ENCODE measurements around the gene TLNRD1. TPM values are rescaled to one million over a fixed set of nuclear protein-coding genes. Genes with fewer than 3 reads are reported as not detected.

The TLNRD1 gene
- total RNA-seq, 1 experiment from 2014 or later = 19.3 TPM

- H3K4me1 ChIP-seq (ENCODE audit: insufficient read depth, low read length) = no peaks in the 10 kb centered on the region; the same call in 1 of the 2 replicates
- TF ChIP-seq, protein P1, sequence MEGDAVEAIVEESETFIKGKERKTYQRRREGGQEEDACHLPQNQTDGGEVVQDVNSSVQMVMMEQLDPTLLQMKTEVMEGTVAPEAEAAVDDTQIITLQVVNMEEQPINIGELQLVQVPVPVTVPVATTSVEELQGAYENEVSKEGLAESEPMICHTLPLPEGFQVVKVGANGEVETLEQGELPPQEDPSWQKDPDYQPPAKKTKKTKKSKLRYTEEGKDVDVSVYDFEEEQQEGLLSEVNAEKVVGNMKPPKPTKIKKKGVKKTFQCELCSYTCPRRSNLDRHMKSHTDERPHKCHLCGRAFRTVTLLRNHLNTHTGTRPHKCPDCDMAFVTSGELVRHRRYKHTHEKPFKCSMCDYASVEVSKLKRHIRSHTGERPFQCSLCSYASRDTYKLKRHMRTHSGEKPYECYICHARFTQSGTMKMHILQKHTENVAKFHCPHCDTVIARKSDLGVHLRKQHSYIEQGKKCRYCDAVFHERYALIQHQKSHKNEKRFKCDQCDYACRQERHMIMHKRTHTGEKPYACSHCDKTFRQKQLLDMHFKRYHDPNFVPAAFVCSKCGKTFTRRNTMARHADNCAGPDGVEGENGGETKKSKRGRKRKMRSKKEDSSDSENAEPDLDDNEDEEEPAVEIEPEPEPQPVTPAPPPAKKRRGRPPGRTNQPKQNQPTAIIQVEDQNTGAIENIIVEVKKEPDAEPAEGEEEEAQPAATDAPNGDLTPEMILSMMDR (conservative IDR thresholded peaks at IDR 0.05) = no peak
- H2BK5ac ChIP-seq (ENCODE audit: insufficient read length, low read length) = no peak overlapping the region
- Mint-ChIP-seq H3K27ac (no peak overlapping the region), H3K4me3 (no peak overlapping the region), H3K9me3 (no peaks in the 10 kb centered on the region), H3K27me3 (ENCODE audit: low read depth) (no peaks in the 10 kb centered on the region; the same call in 1 of the 2 replicates), H3K4me1 (peaks cover 9 to 15% of the 10 kb centered on the region in 2 experiments), H3K36me3 (ENCODE audit: insufficient read depth in 1 of 3, low read depth in 3 of 3) (no peaks in the 10 kb centered on the region)
- no peak overlapping the region for H3K27ac ChIP-seq (ENCODE audit: insufficient read length, low read depth, low read length)
- no peaks in the 10 kb centered on the region for H3K27me3 ChIP-seq (ENCODE audit: insufficient read depth, low read length)
- H2BK20ac ChIP-seq (ENCODE audit: low read depth, low read length, poor library complexity, severe bottlenecking) = no peak overlapping the region
- no peak overlapping the region for H2AK5ac ChIP-seq (ENCODE audit: insufficient read length, low read length)
- no peaks in the 10 kb centered on the region for H3K79me1 ChIP-seq (ENCODE audit: insufficient read depth, low read depth, low read length, poor library complexity, severe bottlenecking)
- no peak overlapping the region for H2BK15ac ChIP-seq (ENCODE audit: low read depth, low read length)
- H2BK120ac ChIP-seq (ENCODE audit: low read depth, low read length, poor library complexity, severe bottlenecking) = no peak overlapping the region
- H3K14ac ChIP-seq (ENCODE audit: insufficient read depth, low read length) = no peak overlapping the region
- H2BK12ac ChIP-seq (ENCODE audit: insufficient read length, low read depth, low read length) = no peak overlapping the region
- no peak overlapping the region for H3K18ac ChIP-seq (ENCODE audit: insufficient read length, low read depth, low read length)
- H3K79me2 ChIP-seq (ENCODE audit: insufficient read depth, low read length) = no peaks in the 10 kb centered on the region; the same call in 1 of the 2 replicates
- H3K9ac ChIP-seq (ENCODE audit: extremely low read depth, insufficient read length, low read length) = no peak overlapping the region
- no peak overlapping the region for H3K4me2 ChIP-seq (ENCODE audit: insufficient read depth, insufficient read length, low read length)
- no peaks in the 10 kb centered on the region for H3K9me3 ChIP-seq (ENCODE audit: control insufficient read depth, low read depth, low read length)
- no peak overlapping the region for H3K4ac ChIP-seq (ENCODE audit: low read depth, low read length)
- H3K23me2 ChIP-seq (ENCODE audit: insufficient read length, low read depth, low read length, poor library complexity, severe bottlenecking) = peaks cover 16% of the 10 kb centered on the region
- no peak overlapping the region for H4K5ac ChIP-seq (ENCODE audit: insufficient read length, low read depth, low read length)
- H3K56ac ChIP-seq (ENCODE audit: insufficient read length, low read depth, low read length) = no peak overlapping the region
- H4K20me1 ChIP-seq (ENCODE audit: control insufficient read depth, insufficient read depth, insufficient read length) = peaks cover 2% of the 10 kb centered on the region
- no CpG with 5 or more reads among the region's 1 CpG for whole genome bisulfite sequencing (ENCODE audit: extremely low coverage, insufficient read length, low lambda C conversion rate)
- H3K23ac ChIP-seq (ENCODE audit: insufficient read length, low read depth, low read length) = no peak overlapping the region
- no peak overlapping the region for H2AFZ ChIP-seq (ENCODE audit: low read length)
- no peak overlapping the region for H4K8ac ChIP-seq (replicated peaks; ENCODE audit: insufficient read length, low read depth, low read length)
- no peak for DNase-seq
- H4K91ac ChIP-seq (ENCODE audit: insufficient read length, low read depth, low read length) = no peak overlapping the region
- no peak overlapping the region for H3T11ph ChIP-seq (ENCODE audit: low read length)
Observed at GRCh38 chr15:80997692-80998091, 3.0 kb upstream of the TLNRD1 start.
